Upper lobe of left lung (tissue), 6 donors: Measurements from ENCODE around the gene STAG1. TPM values are rescaled to one million over a fixed set of nuclear protein-coding genes. Genes with fewer than 3 reads are reported as not detected.
"Not testable (repeated sequence)": the region's sequence is repeated elsewhere in the genome, so short reads cannot be mapped to it uniquely, and the experiment has no call there.

Source experiments
- ATAC-seq, 2 donors: fragments of 200-7000 bp; cut with Tn5 transposase; one replicate each; pipeline ENCODE4 v1.9.1; 2022; ENCODE audit warnings: mild to moderate bottlenecking in 2 of 2, moderate library complexity in 2 of 2; ENCODE audit not compliant: low FRiP score in 2 of 2
- DNase-seq, 2 donors: peaks; one replicate each; pipeline ENCODE4 v3.0.0-alpha.2; 2019 to 2020
- H3K27ac ChIP-seq, 4 donors: fragments of 200-600 bp; sonication (generic); one replicate each; pipeline ENCODE4 v1.5.1; 2016 to 2019
- H3K27me3 ChIP-seq, 4 donors: fragments of 200-600 bp; sonication (generic); one replicate each; pipeline ENCODE4 v1.5.1; 2017 to 2019
- H3K36me3 ChIP-seq, 4 donors: fragments of 200-600 bp; sonication (generic); one replicate each; pipeline ENCODE4 v1.5.1; 2016 to 2019
- H3K4me1 ChIP-seq, 4 donors: fragments of 200-600 bp; sonication (generic); one replicate each; pipeline ENCODE4 v1.5.1; 2018 to 2019
- H3K4me3 ChIP-seq, 4 donors: fragments of 200-600 bp; sonication (generic); one replicate each; pipeline ENCODE4 v1.5.1; 2017 to 2019; ENCODE audit warnings: mild to moderate bottlenecking in 2 of 4, moderate library complexity in 1 of 4
- H3K9me3 ChIP-seq, 4 donors: fragments of 200-600 bp; sonication (generic); one replicate each; pipeline ENCODE4 v1.5.1; 2018 to 2019
- EP300 ChIP-seq, 4 donors: sonication (generic); formaldehyde crosslinking; IDR thresholded peaks; one replicate each; pipeline ENCODE4 v1.5.1; 2017; ENCODE audit warnings: antibody characterized with exemption in 4 of 4, control low read depth in 2 of 4
- POLR2A ChIP-seq, 4 donors: fragments of 450-650 bp; IDR thresholded peaks; one replicate each; pipeline ENCODE4 v1.5.1; 2016 to 2017; ENCODE audit warnings: antibody characterized with exemption in 4 of 4, mild to moderate bottlenecking in 2 of 4
- POLR2AphosphoS5 ChIP-seq, 2 donors: sonication (generic); formaldehyde crosslinking; IDR thresholded peaks; one replicate each; pipeline ENCODE4 v1.5.1; 2017; ENCODE audit warnings: antibody characterized with exemption in 2 of 2
- WGBS, 2 donors: methylation state at CpG; one replicate each; pipeline ENCODE4 v1.1.5; 2017 to 2018; 5-methylcytosine and 5-hydroxymethylcytosine counted together
- total RNA-seq, 6 donors: library from RNA; depleted of rRNA in 4 of 6; stranded (reverse); fragments of >200 nt in 4 of 6; gene quantifications; one replicate each; pipeline versions ENCODE4 v1.1.0 to v1.2.1, GENCODE V29; 2016 to 2021
- TF ChIP-seq, protein P1 (sequence below), 6 experiments: fragments of 450-650 bp in 4 of 6; fragments of 200-600 bp in 2 of 6; sonication (generic) in 2 of 6; IDR thresholded peaks; one replicate each; pipeline ENCODE4 v1.5.1; 2016 to 2019; ENCODE audit warnings: antibody characterized with exemption in 6 of 6
- donor health status: DM: no; HTN: no; CAD: no; lungs with moderate emphysema.
- donor health status: DM: no; HTN: yes; CAD: no; lungs with severe emphysema.

The STAG1 gene
- total RNA-seq, 6 donors from 2014 or later: 19.1 to 65.0 (median 34.2) TPM

DNA sequence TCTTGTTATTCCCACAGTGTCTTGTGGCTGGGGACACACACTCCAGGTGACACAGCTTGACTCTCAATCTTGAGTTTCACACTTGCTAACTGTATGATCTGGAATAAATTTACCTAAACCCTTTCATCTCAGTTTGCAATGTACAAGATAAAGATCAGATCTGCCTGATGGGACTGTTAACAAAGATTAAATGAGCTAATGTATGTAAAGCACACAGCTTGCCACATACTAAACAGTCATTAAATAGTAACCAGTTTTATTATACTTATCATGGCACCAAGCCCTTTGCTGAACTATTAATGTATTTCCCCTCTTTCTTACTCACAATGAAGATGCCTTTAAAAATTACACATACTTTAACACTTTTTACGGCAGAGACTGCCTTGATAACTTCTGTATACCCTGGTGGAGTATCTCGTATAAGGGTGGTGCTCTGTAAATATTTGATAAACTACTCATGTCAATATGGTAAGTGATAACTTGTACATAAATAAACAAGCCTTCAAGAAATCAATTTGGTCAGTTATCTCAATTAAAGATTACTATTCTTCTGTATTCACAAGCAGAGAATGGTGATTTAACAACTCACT lies 184.5 kb downstream of the STAG1 start:
- 74 to 78% methylated on average over 2 of the region's 2 CpGs for WGBS, 2 donors
- Histone ChIP-seq H3K4me3 (no peak overlapping the region), H3K9me3 (no peaks in the 10 kb centered on the region), H3K27ac (no peak overlapping the region), H3K27me3 (no peaks in the 10 kb centered on the region), H3K36me3 (no peaks in the 10 kb centered on the region), H3K4me1 (no peaks in the 10 kb centered on the region)
- TF ChIP-seq POLR2A (IDR thresholded peaks at IDR 0.05) (no peak), POLR2AphosphoS5 (IDR thresholded peaks at IDR 0.05) (no peak), EP300 (IDR thresholded peaks at IDR 0.05) (no peak)
- TF ChIP-seq, protein P1, sequence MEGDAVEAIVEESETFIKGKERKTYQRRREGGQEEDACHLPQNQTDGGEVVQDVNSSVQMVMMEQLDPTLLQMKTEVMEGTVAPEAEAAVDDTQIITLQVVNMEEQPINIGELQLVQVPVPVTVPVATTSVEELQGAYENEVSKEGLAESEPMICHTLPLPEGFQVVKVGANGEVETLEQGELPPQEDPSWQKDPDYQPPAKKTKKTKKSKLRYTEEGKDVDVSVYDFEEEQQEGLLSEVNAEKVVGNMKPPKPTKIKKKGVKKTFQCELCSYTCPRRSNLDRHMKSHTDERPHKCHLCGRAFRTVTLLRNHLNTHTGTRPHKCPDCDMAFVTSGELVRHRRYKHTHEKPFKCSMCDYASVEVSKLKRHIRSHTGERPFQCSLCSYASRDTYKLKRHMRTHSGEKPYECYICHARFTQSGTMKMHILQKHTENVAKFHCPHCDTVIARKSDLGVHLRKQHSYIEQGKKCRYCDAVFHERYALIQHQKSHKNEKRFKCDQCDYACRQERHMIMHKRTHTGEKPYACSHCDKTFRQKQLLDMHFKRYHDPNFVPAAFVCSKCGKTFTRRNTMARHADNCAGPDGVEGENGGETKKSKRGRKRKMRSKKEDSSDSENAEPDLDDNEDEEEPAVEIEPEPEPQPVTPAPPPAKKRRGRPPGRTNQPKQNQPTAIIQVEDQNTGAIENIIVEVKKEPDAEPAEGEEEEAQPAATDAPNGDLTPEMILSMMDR (IDR thresholded peaks at IDR 0.05): no peak
- ATAC-seq (no peak), DNase-seq (no peak)

DNA sequence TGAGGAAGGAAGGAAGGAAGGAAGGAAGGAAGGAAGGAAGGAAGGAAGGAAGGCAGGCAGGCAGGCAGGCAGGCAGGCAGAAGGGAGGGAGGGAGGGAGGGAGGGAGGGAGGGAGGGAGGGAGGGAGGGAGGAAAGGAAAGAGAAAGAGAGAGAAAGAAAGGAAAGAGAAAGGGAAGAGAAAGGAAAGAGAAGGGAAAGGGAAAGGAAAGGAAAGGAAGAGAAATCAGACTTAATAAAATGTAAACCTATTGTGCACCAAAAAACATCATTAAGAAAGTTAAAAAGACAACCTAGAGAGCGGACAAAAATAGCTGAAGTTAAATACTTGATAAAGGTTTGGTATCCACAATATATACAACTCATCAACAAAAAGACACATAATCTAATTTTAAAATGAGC lies 187.2 kb downstream of the STAG1 start:
- H3K9me3 ChIP-seq, H3K36me3 ChIP-seq, H3K27ac ChIP-seq, H3K27me3 ChIP-seq, DNase-seq, H3K4me1 ChIP-seq, ATAC-seq, H3K4me3 ChIP-seq: not testable (repeated sequence)
- WGBS, 2 donors: 100% methylated on average over 1 of the region's 1 CpG

DNA sequence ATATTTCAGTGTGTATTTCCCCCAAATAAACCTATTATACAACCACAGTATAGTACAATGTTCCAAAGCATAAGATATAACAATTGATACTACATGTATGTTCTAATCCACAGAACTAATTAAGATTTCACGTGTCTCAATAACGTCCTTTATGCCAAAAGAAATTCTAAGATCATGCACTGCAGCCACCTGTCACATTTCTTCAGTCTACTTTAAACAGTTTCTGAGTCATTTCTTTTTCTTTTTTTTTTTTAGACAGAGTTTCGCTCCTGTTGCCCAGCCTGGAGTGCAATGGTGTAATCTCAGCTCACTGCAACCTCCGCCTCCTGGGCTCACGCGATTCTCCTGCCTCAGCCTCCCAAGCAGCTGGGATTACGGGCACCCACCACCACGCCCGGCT lies 190.2 kb downstream of the STAG1 start:
- DNase-seq (no peak), ATAC-seq (no peak)
- no peaks in the 10 kb centered on the region for H3K27me3 ChIP-seq
- H3K9me3 ChIP-seq: no peaks in the 10 kb centered on the region
- H3K4me3 ChIP-seq: no peak overlapping the region
- 80 to 96% methylated on average over 9 of the region's 9 CpGs for WGBS, 2 donors
- no peak overlapping the region for H3K27ac ChIP-seq
- no peaks in the 10 kb centered on the region for H3K36me3 ChIP-seq
- no peak for TF ChIP-seq EP300 (IDR thresholded peaks at IDR 0.05)
- no peak for TF ChIP-seq POLR2A (IDR thresholded peaks at IDR 0.05)
- TF ChIP-seq, protein P1 (IDR thresholded peaks at IDR 0.05): no peak
- TF ChIP-seq POLR2AphosphoS5 (IDR thresholded peaks at IDR 0.05): no peak
- peaks cover 0 to 6% (median 3%) of the 10 kb centered on the region in 4 donors for H3K4me1 ChIP-seq

DNA sequence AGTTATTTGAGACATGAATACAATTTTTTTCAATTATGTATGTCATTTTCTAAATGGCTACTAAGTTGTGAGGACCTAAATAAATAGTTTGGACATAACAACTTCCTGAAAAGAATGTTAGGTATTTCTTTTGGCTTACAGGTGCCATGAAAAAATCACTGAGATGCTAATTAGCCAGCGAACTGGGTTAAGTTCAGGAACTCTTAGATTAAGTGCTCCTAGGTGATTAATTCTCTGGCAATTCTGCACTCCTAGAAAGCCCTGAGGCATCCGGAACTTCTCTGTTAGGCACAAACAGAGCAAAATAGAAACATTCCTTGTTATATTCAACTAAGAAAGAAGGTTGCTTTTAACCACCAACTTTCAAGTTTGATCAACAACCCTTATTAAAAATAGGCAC lies 192.3 kb downstream of the STAG1 start:
- WGBS, 2 donors: 70 to 72% methylated on average over 2 of the region's 2 CpGs
- H3K9me3 ChIP-seq: no peaks in the 10 kb centered on the region
- ATAC-seq (no peak), DNase-seq (no peak)
- no peaks in the 10 kb centered on the region for H3K36me3 ChIP-seq
- no peak for TF ChIP-seq EP300 (IDR thresholded peaks at IDR 0.05)
- TF ChIP-seq, protein P1 (IDR thresholded peaks at IDR 0.05): no peak
- TF ChIP-seq POLR2A (IDR thresholded peaks at IDR 0.05): no peak
- no peak overlapping the region for H3K27ac ChIP-seq
- H3K4me3 ChIP-seq: no peak overlapping the region
- H3K27me3 ChIP-seq: no peaks in the 10 kb centered on the region
- peaks cover 0 to 6% (median 3%) of the 10 kb centered on the region in 4 donors for H3K4me1 ChIP-seq

DNA sequence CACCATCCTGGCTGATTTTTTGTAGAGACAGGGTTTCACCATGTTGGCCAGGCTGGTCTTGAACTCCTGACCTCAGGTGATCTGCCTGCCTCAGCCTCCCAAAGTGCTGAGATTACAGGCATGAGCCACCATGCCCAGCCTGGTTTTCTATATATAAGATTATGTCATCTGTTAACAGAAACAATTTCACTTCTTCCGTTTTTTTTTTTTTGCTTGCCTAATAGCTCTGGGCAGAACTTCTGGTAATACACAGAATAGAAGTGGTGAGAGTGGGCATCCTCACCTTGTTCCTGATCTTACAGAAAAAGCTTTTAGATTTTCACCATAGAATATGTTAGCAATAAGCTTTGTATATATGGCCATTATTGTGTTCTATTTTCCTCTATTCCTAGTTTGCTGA lies 202.7 kb downstream of the STAG1 start:
- H3K27me3 ChIP-seq, DNase-seq, H3K9me3 ChIP-seq, H3K36me3 ChIP-seq, ATAC-seq, H3K4me3 ChIP-seq: not testable (repeated sequence)
- Histone ChIP-seq H3K4me1 (peaks cover 0 to 11% (median 2%) of the 10 kb centered on the region in 4 donors), H3K27ac (peak overlapping the region in 1 of 4 donors; percentile 40)
- WGBS, 2 donors: 48 to 81% methylated on average over 1 of the region's 1 CpG

DNA sequence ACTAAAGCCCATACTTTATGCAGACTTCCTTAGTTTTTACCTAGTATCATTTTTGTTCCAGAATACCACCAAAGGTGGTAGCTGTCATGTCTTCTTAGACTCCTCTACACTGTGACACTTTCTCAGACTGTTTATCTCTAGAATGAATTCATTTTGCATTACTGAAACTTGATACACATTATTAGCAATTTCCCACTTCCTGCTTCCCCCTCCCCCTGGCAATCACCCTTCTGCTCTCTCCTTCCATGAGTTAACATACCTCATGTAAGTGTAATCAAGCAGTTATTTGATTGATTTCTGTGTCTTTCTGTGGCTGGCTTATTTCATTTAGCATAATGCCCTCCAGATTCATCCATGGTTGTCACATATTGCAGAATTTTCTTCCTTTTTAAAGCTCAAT lies 204.9 kb downstream of the STAG1 start:
- TF ChIP-seq POLR2A (IDR thresholded peaks at IDR 0.05): no peak
- TF ChIP-seq POLR2AphosphoS5 (IDR thresholded peaks at IDR 0.05): no peak
- TF ChIP-seq, protein P1 (IDR thresholded peaks at IDR 0.05): no peak
- no peak for TF ChIP-seq EP300 (IDR thresholded peaks at IDR 0.05)
- DNase-seq (no peak), ATAC-seq (no peak)
- H3K4me1 ChIP-seq: peaks cover 0 to 11% (median 4%) of the 10 kb centered on the region in 4 donors
- no peaks in the 10 kb centered on the region for H3K36me3 ChIP-seq
- no peak overlapping the region for H3K4me3 ChIP-seq
- H3K27me3 ChIP-seq: no peaks in the 10 kb centered on the region
- H3K27ac ChIP-seq: no peak overlapping the region
- H3K9me3 ChIP-seq: no peaks in the 10 kb centered on the region
